Left ventricle myocardium inferior (tissue), 1 donor: ENCODE measurements around the gene ATG3. TPM values are rescaled to one million over a fixed set of nuclear protein-coding genes. Genes with fewer than 3 reads are reported as not detected.
"Not testable (repeated sequence)": the region's sequence is repeated elsewhere in the genome, so short reads cannot be mapped to it uniquely, and the experiment has no call there.

ENCODE experiments used
- DNase-seq: peaks from one replicate; pipeline ENCODE4 v3.0.0-alpha.2; 2020
- H3K27ac ChIP-seq: fragments of 200-600 bp; replicated peaks from 2 replicates; pipeline ENCODE4 v1.8.0; 2021
- H3K27me3 ChIP-seq: fragments of 200-600 bp; 2 replicates; pipeline ENCODE4 v1.8.0; 2021; ENCODE audit warnings: low read depth
- H3K36me3 ChIP-seq: fragments of 200-600 bp; 2 replicates; pipeline ENCODE4 v1.8.0; 2021
- H3K4me1 ChIP-seq: fragments of 200-600 bp; 2 replicates; pipeline ENCODE4 v1.8.0; 2021
- H3K4me3 ChIP-seq: fragments of 200-600 bp; 2 replicates; pipeline ENCODE4 v1.8.0; 2021; ENCODE audit warnings: mild to moderate bottlenecking, moderate library complexity
- H3K9me3 ChIP-seq: fragments of 200-600 bp; replicated peaks from 2 replicates; pipeline ENCODE4 v1.8.0; 2021
- intact Hi-C: fragments of 100-400 bp; cut with micrococcal nuclease; formaldehyde crosslinking; loops from one replicate; pipeline ENCODE4 v1.11.0; 2022
- total RNA-seq: library from RNA; stranded (reverse); fragmentation: NEBNext Ultra II Directional; extraction: Animal tissue kit (Norgen Biotek cat#: 25700); gene quantifications from one replicate; pipeline ENCODE4 v1.2.1, GENCODE V29; 2021
- TF ChIP-seq, protein P1 (sequence below): fragments of 200-600 bp; IDR thresholded peaks from 2 replicates; pipeline ENCODE4 v1.8.0; 2021; ENCODE audit warnings: antibody characterized with exemption, mild to moderate bottlenecking, borderline replicate concordance
- donor health status: DM: no; HTN: yes; CAD: no; lungs with severe emphysema.

Gene ATG3
- total RNA-seq, 1 donor from 2014 or later, result 42.7 TPM

DNA sequence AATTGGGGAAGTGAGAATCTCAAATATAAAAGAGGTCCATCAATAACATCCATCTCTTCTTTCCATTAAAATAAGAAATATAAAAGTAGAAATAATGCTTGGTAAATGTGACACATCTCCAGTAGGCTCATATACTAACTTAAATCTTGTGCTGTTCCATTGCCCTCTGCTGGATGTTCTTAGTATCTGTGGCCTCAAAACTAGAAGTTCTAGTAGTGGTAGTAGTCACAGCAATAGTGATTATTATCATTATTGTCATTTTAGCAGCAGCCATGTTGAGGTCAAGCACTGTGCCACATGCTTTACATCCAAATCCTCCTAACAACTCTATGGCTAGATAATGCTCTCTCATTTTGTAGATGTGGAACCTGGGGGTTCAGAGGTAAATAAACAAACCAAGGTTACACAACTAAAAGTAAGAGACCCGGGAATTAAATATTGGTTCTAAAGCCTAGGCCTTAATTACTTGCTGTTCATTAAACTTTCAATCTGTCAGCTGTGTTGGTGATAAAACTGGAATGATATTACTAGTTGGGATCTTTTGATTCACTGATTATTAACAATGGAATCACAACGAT lies 42.2 kb downstream of the ATG3 start:
- Histone ChIP-seq H3K27ac (no peak overlapping the region), H3K36me3 (no peaks in the 10 kb centered on the region), H3K27me3 (no peaks in the 10 kb centered on the region), H3K4me3 (no peak overlapping the region), H3K9me3 (no peaks in the 10 kb centered on the region), H3K4me1 (no peaks in the 10 kb centered on the region)
- DNase-seq, result no peak
- intact Hi-C loops, result loop anchor here (2.0 to 10.0 kb wide), 3 partner anchors 193 to 407 kb away; partner anchors contain the start of gene SLC9C1
- TF ChIP-seq, protein P1, sequence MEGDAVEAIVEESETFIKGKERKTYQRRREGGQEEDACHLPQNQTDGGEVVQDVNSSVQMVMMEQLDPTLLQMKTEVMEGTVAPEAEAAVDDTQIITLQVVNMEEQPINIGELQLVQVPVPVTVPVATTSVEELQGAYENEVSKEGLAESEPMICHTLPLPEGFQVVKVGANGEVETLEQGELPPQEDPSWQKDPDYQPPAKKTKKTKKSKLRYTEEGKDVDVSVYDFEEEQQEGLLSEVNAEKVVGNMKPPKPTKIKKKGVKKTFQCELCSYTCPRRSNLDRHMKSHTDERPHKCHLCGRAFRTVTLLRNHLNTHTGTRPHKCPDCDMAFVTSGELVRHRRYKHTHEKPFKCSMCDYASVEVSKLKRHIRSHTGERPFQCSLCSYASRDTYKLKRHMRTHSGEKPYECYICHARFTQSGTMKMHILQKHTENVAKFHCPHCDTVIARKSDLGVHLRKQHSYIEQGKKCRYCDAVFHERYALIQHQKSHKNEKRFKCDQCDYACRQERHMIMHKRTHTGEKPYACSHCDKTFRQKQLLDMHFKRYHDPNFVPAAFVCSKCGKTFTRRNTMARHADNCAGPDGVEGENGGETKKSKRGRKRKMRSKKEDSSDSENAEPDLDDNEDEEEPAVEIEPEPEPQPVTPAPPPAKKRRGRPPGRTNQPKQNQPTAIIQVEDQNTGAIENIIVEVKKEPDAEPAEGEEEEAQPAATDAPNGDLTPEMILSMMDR, result peak; percentile 81

DNA sequence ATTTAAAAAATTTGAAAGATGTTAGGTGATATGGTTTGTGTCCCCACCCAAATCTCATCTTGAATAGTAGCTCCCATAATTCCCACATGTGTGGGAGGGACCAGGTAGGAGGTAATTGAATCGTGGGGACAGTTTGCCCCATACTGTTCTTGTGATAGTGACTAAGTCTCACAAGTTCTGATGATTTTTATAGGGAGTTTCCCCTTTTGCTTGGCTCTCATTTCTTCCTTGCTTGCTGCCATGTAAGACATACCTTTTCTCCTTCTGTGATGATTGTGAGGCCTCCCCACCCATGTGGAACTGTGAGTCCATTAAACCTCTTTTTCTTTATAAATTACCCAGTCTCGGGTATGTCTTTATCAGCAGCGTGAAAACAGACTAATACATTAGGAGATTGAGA lies 42.8 kb downstream of the ATG3 start:
- not testable (repeated sequence) for H3K9me3 ChIP-seq, H3K27ac ChIP-seq, H3K27me3 ChIP-seq, DNase-seq, H3K36me3 ChIP-seq, H3K4me3 ChIP-seq, H3K4me1 ChIP-seq
- intact Hi-C loops, result loop anchor here (2.0 to 5.0 kb wide), 2 partner anchors 192 to 407 kb away; no protein-coding TSS in a partner anchor

DNA sequence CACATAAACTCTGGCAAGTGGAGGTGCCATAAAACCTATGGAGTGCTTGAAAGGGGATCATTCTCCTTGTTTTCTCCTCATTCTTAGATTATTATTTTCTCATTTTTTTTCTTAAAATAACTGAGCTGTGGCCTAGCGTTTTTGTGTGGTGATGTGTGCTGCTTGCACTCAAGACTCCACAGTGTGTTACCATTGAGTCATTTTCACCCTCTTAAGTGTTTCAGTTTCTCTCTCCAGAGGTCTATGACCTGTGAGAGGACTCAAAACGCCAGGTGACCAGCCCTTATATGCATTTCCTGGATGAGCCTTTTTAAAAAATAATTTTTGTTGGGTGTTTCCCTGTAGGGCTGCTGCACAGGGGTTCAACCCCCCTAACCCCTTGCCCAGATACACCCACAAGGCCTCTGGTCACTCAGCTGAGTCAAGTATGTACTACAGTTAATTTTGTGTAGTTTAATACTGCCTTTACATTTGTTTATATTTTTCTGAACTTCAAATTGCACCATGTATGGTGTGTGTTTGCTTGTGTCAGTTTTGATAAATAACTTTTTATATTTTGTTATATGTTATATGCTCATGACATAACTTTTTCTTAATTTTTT lies 47.1 kb downstream of the ATG3 start:
- Histone ChIP-seq H3K27me3 (no peaks in the 10 kb centered on the region), H3K4me3 (no peak overlapping the region), H3K27ac (no peak overlapping the region), H3K36me3 (no peaks in the 10 kb centered on the region), H3K4me1 (no peaks in the 10 kb centered on the region), H3K9me3 (peaks cover 12% of the 10 kb centered on the region)
- TF ChIP-seq, protein P1, result no peak
- intact Hi-C loops, result loop anchor here (5.0 kb wide), 1 partner anchor 402 kb away; no protein-coding TSS in a partner anchor
- DNase-seq, result no peak

DNA sequence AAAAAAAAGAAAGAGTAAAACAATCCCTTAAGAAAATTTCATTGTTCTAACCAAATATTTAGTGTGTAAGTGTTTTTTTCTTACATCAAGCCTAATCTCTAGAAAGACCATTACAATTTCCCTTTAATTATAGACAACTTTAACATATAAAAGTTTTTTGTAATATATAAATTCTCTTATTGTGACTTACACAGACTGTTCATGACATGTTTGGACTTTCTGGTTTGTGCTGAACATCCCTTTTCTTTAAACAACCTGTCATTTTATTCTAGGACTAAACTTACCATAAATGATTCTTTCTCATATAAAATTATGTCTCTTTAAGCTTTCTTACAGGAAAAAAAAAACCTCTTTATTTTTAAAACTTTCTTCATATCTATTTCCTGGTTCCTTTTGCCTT lies 49.4 kb downstream of the ATG3 start:
- intact Hi-C loops, result no loop called here
- Histone ChIP-seq H3K27me3 (no peaks in the 10 kb centered on the region), H3K4me1 (peaks cover 12% of the 10 kb centered on the region), H3K4me3 (no peak overlapping the region), H3K9me3 (peaks cover 12% of the 10 kb centered on the region), H3K36me3 (no peaks in the 10 kb centered on the region), H3K27ac (no peak overlapping the region)
- TF ChIP-seq, protein P1, result no peak
- no peak for DNase-seq

DNA sequence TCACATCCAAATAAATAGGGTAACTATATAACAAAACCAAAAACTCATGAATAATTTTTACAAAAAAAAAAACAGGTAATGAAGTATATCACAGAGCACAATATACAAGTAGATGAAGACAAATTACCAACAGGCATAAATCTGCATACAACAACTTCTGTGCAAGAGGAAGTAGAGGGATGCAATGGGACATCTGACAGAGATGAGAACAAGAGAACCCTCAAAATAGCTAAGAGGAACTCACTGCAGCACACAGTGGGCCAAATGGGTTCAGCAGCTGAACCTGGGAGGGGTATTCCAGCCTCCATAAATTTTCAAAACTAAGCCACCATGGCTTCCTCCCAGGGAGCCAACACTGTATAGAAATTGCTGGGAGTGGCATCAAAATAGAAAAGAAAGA lies 52.9 kb downstream of the ATG3 start:
- H3K4me1 ChIP-seq, result peaks cover 12% of the 10 kb centered on the region
- no peaks in the 10 kb centered on the region for H3K27me3 ChIP-seq
- no peaks in the 10 kb centered on the region for H3K36me3 ChIP-seq
- TF ChIP-seq, protein P1, result no peak
- H3K27ac ChIP-seq, result no peak overlapping the region
- DNase-seq, result no peak
- intact Hi-C loops, result no loop called here
- no peak overlapping the region for H3K4me3 ChIP-seq
- peaks cover 12% of the 10 kb centered on the region for H3K9me3 ChIP-seq

DNA sequence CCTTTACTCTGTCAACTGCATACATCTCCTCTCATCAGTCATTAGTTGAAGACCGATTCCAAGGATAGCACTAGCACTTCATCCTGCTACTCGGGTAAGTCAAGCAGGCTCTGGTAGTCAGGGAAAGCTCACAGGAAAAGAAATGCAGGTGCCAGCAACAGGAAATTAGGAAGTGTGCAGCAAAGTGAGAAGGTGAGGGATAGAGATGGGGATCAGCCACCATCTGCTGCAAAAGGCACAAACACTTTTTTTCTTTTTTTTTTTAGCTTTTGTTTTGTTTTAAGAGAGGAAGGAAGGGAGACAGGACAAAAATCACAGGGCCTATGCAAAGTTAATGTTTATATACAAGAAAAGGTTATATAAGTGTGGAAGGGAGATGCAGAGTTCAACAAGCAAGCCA lies 53.5 kb downstream of the ATG3 start:
- H3K4me1 ChIP-seq, result peaks cover 12% of the 10 kb centered on the region
- intact Hi-C loops, result no loop called here
- no peak overlapping the region for H3K27ac ChIP-seq

More for the DNA sequence above, 53.5 kb downstream of the ATG3 start:
- DNase-seq, result no peak
- Histone ChIP-seq H3K27me3 (no peaks in the 10 kb centered on the region), H3K9me3 (peaks cover 12% of the 10 kb centered on the region), H3K36me3 (no peaks in the 10 kb centered on the region), H3K4me3 (no peak overlapping the region)
- TF ChIP-seq, protein P1, result no peak
